ENCODE measurements around the gene DOCK9.
"Not testable (repeated sequence)": the region's sequence is repeated elsewhere in the genome, so short reads cannot be mapped to it uniquely, and the experiment has no call there.

DOCK9 gene

GRCh38 chr13:98761126-98761985, 216.5 kb downstream of the DOCK9 start:
- H3K9ac ChIP-seq (ENCODE audit: low read length): peak overlapping the region; percentile 38
- H3K4me1 ChIP-seq (ENCODE audit: control insufficient read depth, insufficient read depth, low read length): peaks cover 6% of the 10 kb centered on the region
- no peaks in the 10 kb centered on the region for H3K9me3 ChIP-seq (ENCODE audit: control insufficient read depth, low read length)
- H3K27me3 ChIP-seq (ENCODE audit: control insufficient read depth, insufficient read depth, low read length): no peaks in the 10 kb centered on the region
- H3K4me3 ChIP-seq (ENCODE audit: low read length): peak overlapping the region; percentile 23
- no peaks in the 10 kb centered on the region for H3K36me3 ChIP-seq (ENCODE audit: control insufficient read depth, insufficient read depth, low read length)

DNA sequence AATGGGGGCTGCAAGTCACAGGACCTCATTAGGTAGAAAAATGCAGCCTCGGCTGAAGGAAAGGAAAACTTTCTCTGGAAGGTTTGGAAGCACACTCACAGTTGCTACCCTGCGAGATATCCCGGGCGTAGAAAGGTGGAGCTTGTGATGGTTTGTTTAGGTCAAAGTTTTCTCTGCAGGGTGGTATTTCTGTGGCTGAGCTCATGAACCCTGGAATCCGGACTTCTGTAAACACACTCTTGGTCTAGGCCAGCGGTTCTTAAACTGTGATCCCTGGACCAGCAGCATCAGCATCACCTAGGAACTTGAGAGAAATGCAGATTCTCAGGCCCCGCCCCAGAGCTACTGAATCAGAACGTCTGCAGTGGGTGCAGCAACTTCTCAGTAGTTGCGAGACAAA, 222.1 kb downstream of the DOCK9 start:
- Histone ChIP-seq H3K9me3 (ENCODE audit: control insufficient read depth, low read length) (no peaks in the 10 kb centered on the region), H3K9ac (ENCODE audit: low read length) (no peak overlapping the region), H3K36me3 (ENCODE audit: control insufficient read depth, insufficient read depth, low read length) (no peaks in the 10 kb centered on the region), H3K27me3 (ENCODE audit: control insufficient read depth, insufficient read depth, low read length) (peaks cover 22% of the 10 kb centered on the region), H3K4me3 (ENCODE audit: low read length) (no peak overlapping the region), H3K4me1 (ENCODE audit: control insufficient read depth, insufficient read depth, low read length) (peaks cover 15% of the 10 kb centered on the region)

GRCh38 chr13:98755116-98755515, 222.7 kb downstream of the DOCK9 start:
- Histone ChIP-seq H3K27me3 (ENCODE audit: control insufficient read depth, insufficient read depth, low read length) (peaks cover 27% of the 10 kb centered on the region), H3K4me1 (ENCODE audit: control insufficient read depth, insufficient read depth, low read length) (peaks cover 15% of the 10 kb centered on the region), H3K4me3 (ENCODE audit: low read length) (no peak overlapping the region), H3K9me3 (ENCODE audit: control insufficient read depth, low read length) (no peaks in the 10 kb centered on the region), H3K9ac (ENCODE audit: low read length) (no peak overlapping the region), H3K36me3 (ENCODE audit: control insufficient read depth, insufficient read depth, low read length) (no peaks in the 10 kb centered on the region)

DNA sequence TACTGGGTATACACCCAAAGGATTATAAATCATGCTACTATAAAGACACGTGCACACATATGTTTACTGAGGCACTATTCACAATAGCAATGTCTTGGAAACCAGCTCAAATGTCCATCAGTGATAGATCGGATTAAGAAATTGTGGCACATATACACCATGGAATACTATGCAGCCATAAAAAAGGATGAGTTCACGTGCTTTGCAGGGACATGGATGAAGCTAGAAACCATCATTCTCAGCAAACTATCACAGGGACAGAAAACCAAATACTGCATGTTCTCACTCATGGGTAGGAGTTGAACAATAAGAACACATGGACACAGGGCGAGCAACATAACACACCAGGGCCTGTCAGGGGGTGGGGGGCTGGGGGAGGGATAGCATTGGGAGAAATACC, 223.4 kb downstream of the DOCK9 start:
- peaks cover 15% of the 10 kb centered on the region for H3K4me1 ChIP-seq (ENCODE audit: control insufficient read depth, insufficient read depth, low read length)
- not testable (repeated sequence) for H3K36me3 ChIP-seq (ENCODE audit: control insufficient read depth, insufficient read depth, low read length); H3K4me3 ChIP-seq (ENCODE audit: low read length); H3K9ac ChIP-seq (ENCODE audit: low read length); H3K9me3 ChIP-seq (ENCODE audit: control insufficient read depth, low read length)
- peaks cover 27% of the 10 kb centered on the region for H3K27me3 ChIP-seq (ENCODE audit: control insufficient read depth, insufficient read depth, low read length)

DNA sequence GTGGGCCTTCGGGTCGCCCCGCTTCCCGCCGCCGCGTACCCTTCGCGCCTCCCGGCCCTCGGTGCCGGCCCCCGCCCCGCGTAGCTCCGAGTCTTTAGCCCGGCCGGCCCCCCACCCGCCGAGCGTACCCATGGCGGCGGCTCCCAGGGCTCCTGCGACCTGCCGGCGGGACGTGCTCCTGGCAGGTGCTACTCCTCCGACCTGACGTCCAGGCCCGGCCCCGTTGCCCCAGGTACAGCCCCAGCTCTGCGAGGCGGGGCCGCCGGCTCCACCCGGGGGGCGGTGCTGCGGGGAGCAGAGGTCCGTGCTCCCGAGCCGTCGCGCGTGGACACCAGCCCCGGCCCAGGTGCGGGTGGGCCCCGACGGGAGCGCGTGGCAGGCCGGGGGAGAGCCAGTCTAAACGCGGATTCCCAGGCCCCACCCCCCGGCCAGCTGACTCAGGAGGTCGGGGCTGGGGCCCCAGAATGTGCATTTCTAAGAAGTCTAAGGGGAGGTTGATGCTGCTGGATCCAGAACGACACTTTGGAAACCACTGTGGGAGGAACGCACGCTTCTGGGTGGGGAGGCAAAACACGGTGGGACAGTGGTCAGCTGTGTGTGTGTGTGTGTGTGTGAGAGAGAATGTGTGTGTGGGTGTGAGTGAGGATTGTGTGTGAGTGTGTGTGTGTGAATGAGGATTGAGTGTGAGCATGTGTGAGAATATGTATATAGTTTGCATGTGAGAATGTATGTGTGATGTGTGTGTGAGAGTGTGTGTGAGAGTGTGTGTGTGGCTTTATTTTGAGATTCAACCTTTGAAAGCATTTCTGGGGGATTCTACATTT, 225.2 kb downstream of the DOCK9 start, which contains the start of gene SLC15A1:
Gene SLC15A1 (minus strand): TSS at position 206 of the 824 bp plus-strand sequence. CDS start 74 bp downstream, at position 132.
- Histone ChIP-seq H3K4me1 (ENCODE audit: control insufficient read depth, insufficient read depth, low read length) (peaks cover 15% of the 10 kb centered on the region), H3K27me3 (ENCODE audit: control insufficient read depth, insufficient read depth, low read length) (peaks cover 27% of the 10 kb centered on the region), H3K36me3 (ENCODE audit: control insufficient read depth, insufficient read depth, low read length) (no peaks in the 10 kb centered on the region), H3K4me3 (ENCODE audit: low read length) (peak within 1 kb of the TSS; percentile 15), H3K9me3 (ENCODE audit: control insufficient read depth, low read length) (no peaks in the 10 kb centered on the region), H3K9ac (ENCODE audit: low read length) (peak within 1 kb of the TSS; percentile 48)

DNA sequence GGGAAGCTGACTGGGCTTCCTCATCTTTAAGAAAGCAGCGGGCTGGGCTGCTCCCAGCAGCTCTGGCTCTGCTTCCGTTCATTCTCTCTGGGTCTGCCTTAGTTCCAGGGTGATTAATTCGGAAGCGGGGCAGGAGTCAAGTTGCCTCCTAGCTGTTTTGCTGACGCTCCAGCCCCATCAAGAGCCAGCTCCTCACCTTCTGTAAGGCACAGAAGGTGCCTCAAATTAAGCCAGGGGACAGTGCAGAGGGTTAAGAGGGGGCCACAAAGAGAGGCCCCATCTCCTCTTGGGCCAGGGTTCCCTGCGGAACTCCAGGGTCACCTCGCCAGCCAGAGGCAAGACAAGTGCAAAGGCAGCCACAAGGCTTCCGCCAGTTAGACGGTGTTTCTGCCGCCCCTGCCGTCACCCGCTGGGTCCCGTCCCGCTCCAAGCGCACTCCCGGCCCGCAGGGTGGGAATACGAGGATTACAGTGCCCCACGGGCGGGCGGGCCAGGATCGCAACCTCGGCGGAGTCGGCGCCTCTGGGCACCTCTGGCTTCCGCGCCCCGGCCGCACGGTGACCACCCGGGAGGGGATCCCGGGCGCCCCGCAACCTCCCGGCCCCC, 225.9 kb downstream of the DOCK9 start:
- Histone ChIP-seq H3K27me3 (ENCODE audit: control insufficient read depth, insufficient read depth, low read length) (peaks cover 27% of the 10 kb centered on the region), H3K9ac (ENCODE audit: low read length) (peak overlapping the region; percentile 48), H3K4me3 (ENCODE audit: low read length) (peak overlapping the region; percentile 15)

DNA sequence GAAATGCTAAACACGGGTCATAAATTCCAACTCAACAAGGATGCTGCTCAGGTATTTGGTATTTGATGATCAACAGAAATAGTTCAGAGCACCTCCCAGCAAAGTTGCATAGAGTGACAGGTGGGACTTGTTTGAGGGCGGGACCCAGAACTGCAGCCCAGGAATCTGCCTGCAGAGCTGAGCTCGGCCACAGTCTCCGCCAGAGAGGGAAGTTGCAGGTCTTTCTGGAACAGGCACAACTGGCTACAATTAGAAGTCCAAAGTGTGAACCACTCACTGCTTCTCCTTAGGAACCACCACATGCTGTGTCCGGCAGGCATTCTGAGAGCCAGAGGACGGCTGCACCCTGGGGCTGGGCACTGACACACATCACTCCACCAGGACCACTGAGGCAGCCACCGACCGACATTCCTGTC, 226.5 kb downstream of the DOCK9 start:
- Histone ChIP-seq H3K4me1 (ENCODE audit: control insufficient read depth, insufficient read depth, low read length) (peaks cover 15% of the 10 kb centered on the region), H3K27me3 (ENCODE audit: control insufficient read depth, insufficient read depth, low read length) (peaks cover 27% of the 10 kb centered on the region), H3K9me3 (ENCODE audit: control insufficient read depth, low read length) (no peaks in the 10 kb centered on the region), H3K36me3 (ENCODE audit: control insufficient read depth, insufficient read depth, low read length) (no peaks in the 10 kb centered on the region), H3K9ac (ENCODE audit: low read length) (no peak overlapping the region), H3K4me3 (ENCODE audit: low read length) (peak overlapping the region; percentile 15)

More for the DNA sequence above, 225.9 kb downstream of the DOCK9 start:
- Histone ChIP-seq H3K4me1 (ENCODE audit: control insufficient read depth, insufficient read depth, low read length) (peaks cover 15% of the 10 kb centered on the region), H3K36me3 (ENCODE audit: control insufficient read depth, insufficient read depth, low read length) (no peaks in the 10 kb centered on the region), H3K9me3 (ENCODE audit: control insufficient read depth, low read length) (no peaks in the 10 kb centered on the region)

DNA sequence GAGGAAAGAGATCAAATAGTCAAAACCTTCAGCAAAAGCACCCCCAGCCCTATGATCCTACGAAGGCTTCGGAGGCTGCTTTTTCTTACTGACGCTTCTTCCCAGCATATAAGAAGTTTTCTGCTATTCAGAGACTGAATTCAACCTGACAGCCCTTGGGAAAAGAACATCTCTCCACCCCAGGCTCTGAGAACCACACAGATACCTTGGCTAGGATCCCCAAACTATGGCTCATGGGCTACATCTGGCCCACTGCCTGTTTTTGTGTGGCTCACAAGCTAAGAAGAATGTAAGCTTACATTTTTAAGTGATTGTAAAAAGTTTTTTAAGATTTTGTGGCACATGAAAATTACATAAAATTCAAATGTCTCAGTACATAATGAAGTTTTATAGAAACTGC, 228.4 kb downstream of the DOCK9 start:
- H3K4me3 ChIP-seq (ENCODE audit: low read length): no peak overlapping the region
- no peak overlapping the region for H3K9ac ChIP-seq (ENCODE audit: low read length)
- H3K27me3 ChIP-seq (ENCODE audit: control insufficient read depth, insufficient read depth, low read length): peaks cover 27% of the 10 kb centered on the region
- H3K4me1 ChIP-seq (ENCODE audit: control insufficient read depth, insufficient read depth, low read length): peaks cover 15% of the 10 kb centered on the region
- H3K9me3 ChIP-seq (ENCODE audit: control insufficient read depth, low read length): no peaks in the 10 kb centered on the region
- no peaks in the 10 kb centered on the region for H3K36me3 ChIP-seq (ENCODE audit: control insufficient read depth, insufficient read depth, low read length)

DNA sequence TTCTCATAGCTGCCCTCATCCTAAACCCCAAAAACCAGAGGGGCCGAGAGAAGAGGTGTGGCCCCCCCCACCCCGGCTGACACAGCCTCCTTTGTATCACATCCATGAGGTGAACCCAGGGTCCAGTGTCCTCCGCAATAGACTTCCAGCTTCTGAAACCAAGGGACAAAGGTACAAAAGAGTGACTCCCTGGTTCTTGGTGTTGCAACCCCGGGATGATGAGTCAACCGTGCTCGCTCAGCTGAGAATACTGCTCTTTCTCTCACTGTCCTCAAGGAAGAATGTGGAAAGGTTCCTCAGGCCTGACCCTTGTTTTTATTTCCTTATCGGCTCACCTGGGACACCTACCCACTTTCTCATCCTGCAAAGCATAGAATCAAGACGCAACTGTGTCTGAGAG, 230.9 kb downstream of the DOCK9 start:
- Histone ChIP-seq H3K4me3 (ENCODE audit: low read length) (no peak overlapping the region), H3K9ac (ENCODE audit: low read length) (no peak overlapping the region), H3K27me3 (ENCODE audit: control insufficient read depth, insufficient read depth, low read length) (peaks cover 15% of the 10 kb centered on the region), H3K9me3 (ENCODE audit: control insufficient read depth, low read length) (no peaks in the 10 kb centered on the region), H3K4me1 (ENCODE audit: control insufficient read depth, insufficient read depth, low read length) (peaks cover 11% of the 10 kb centered on the region), H3K36me3 (ENCODE audit: control insufficient read depth, insufficient read depth, low read length) (no peaks in the 10 kb centered on the region)
